Measurements from ENCODE around the gene NR2C1. TPM values are rescaled to one million over a fixed set of nuclear protein-coding genes. Genes with fewer than 3 reads are reported as not detected.

NR2C1 gene
- total RNA-seq (2022; extraction: Qiagen RNA extraction; ENCODE audit: low read depth): 15.4 to 30.4 TPM (median 26.8 TPM) in 5 replicates

GRCh38 chr12:95072900-95073697 is at the start of gene NR2C1:
NR2C1 (minus strand) TSS chr12:95073618; CDS start chr12:95067384, 6,234 bp downstream.

DNA sequence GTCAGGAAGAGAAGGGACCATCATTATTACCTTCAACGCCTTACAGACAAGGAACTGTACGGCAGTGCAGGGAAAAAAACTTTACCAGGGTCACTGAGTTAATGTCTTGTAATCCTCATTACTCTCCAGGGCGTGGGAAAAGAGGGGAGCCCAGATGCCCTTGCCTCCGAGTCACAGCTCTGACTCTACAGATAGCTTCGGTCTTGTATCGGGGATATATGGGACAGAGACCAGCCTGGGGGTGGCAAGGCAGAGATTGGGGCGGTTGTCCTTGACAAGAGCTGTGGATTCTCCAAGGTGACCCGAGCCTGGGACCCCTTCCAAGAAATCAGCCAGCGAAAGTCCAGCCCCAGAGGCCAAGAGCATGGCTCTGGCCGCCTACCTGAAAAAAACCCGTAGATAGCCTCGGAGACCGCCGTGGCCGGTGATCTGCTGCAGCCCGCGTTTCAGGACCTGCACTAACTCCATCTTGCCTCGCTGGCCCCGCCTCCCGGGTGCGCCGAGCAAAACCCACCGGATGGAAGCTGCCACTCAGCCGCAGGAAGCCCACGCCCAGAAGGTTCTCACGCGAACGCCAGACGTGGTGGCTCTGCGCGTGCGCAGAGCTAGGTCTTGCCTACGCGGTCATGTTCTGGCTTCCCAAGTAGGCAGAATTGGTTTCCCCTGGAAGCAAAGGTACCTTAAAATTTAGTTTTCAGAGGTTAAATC is 70.1 kb downstream of the NR2C1 start, which contains the start of gene NDUFA12:
NDUFA12 (minus strand) TSS at position 485 of the 708 bp plus-strand sequence; CDS start at position 468, 17 bp downstream.

Other genes starting within 250 kb of the NR2C1 start
- gene NDUFA12, start 69.9 kb downstream of the NR2C1 start, total RNA-seq (2022; extraction: Qiagen RNA extraction; ENCODE audit: low read depth): 124 to 206 TPM (median 144 TPM) in 5 replicates
- gene FGD6, start 143.8 kb upstream of the NR2C1 start, total RNA-seq (2022; extraction: Qiagen RNA extraction; ENCODE audit: low read depth): 11.0 to 18.7 TPM (median 15.5 TPM) in 5 replicates
- gene VEZT, start 144.2 kb upstream of the NR2C1 start, total RNA-seq (2022; extraction: Qiagen RNA extraction; ENCODE audit: low read depth): 52.1 to 88.7 TPM (median 62.0 TPM) in 5 replicates

Data from A549 treated with ZK216348 at 1 μM for 4 hours (cell line).